Activated CD4-positive, alpha-beta T cell treated with anti-CD3 and anti-CD28 coated beads for 36 hours (primary cell): ENCODE data around the gene PAK5. TPM values are rescaled to one million over a fixed set of nuclear protein-coding genes. Genes with fewer than 3 reads are reported as not detected.
"Not testable (repeated sequence)": the region's sequence is repeated elsewhere in the genome, so short reads cannot be mapped to it uniquely, and the experiment has no call there.

Experiments used
- ATAC-seq: fragments of 200-7000 bp; cut with Tn5 transposase; one replicate; pipeline ENCODE4 v1.10.0; 2021; ENCODE audit warnings: mild to moderate bottlenecking, moderate library complexity
- CTCF ChIA-PET: fragments of 350-600 bp; sonication (Branson Sonifier 250); formaldehyde crosslinking; loops from one replicate; lab custom pipeline; 2021; ENCODE audit warnings: antibody characterized with exemption; lab: Charles Lee
- POLR2A ChIA-PET: fragments of 350-600 bp; sonication (Branson Sonifier 250); formaldehyde crosslinking; loops from one replicate; lab custom pipeline; 2021; ENCODE audit warnings: antibody characterized with exemption, inconsistent platforms; lab: Charles Lee
- DNase-seq: peaks from one replicate; pipeline ENCODE4 v3.0.0-alpha.2; 2020
- H3K27ac Mint-ChIP-seq: one replicate; pipeline ENCODE4 v1.8.0; 2021; ENCODE audit warnings: mixed read lengths
- H3K27me3 Mint-ChIP-seq: one replicate; pipeline ENCODE4 v1.8.0; 2021; ENCODE audit warnings: mixed read lengths
- H3K36me3 Mint-ChIP-seq: one replicate; pipeline ENCODE4 v1.8.0; 2021; ENCODE audit warnings: low read depth, mixed read lengths
- H3K4me1 Mint-ChIP-seq: one replicate; pipeline ENCODE4 v1.8.0; 2021; ENCODE audit warnings: mixed read lengths
- H3K4me3 Mint-ChIP-seq: one replicate; pipeline ENCODE4 v1.8.0; 2021; ENCODE audit warnings: mild to moderate bottlenecking, moderate library complexity, mixed read lengths
- H3K9me3 Mint-ChIP-seq: one replicate; pipeline ENCODE4 v1.8.0; 2021; ENCODE audit warnings: low read depth, mixed read lengths
- intact Hi-C, 2 experiments: fragments of 100-400 bp; cut with DNase I in 1 of 2; cut with micrococcal nuclease in 1 of 2; formaldehyde crosslinking; loops; one replicate each; pipeline versions ENCODE4 v1.14.2 to v1.15.1; 2022 to 2024; cut with DNase I, micrococcal nuclease
- total RNA-seq, 2 experiments: library from RNA; stranded (reverse); gene quantifications; one replicate each; pipeline ENCODE4 v1.2.3, GENCODE V29; 2021

The PAK5 gene
- total RNA-seq, 2 experiments from 2014 or later = not detected

GRCh38 chr20:9672981-9673380 lies 165.9 kb downstream of the PAK5 start:
- peaks cover 2% of the 10 kb centered on the region for H3K9me3 Mint-ChIP-seq
- no peaks in the 10 kb centered on the region for H3K36me3 Mint-ChIP-seq
- ChIA-PET CTCF (no interaction called here), POLR2A (no interaction called here)
- no peak overlapping the region for H3K4me3 Mint-ChIP-seq
- DNase-seq = no peak
- ATAC-seq = no peak
- H3K27ac Mint-ChIP-seq = no peak overlapping the region
- no peaks in the 10 kb centered on the region for H3K27me3 Mint-ChIP-seq
- intact Hi-C loops = no loop called here
- no peaks in the 10 kb centered on the region for H3K4me1 Mint-ChIP-seq

- H3K4me3 Mint-ChIP-seq = no peak overlapping the region
- intact Hi-C loops = no loop called here
- no peaks in the 10 kb centered on the region for H3K27me3 Mint-ChIP-seq
- H3K36me3 Mint-ChIP-seq = no peaks in the 10 kb centered on the region
- no peak overlapping the region for H3K27ac Mint-ChIP-seq
- no peak for DNase-seq
- ChIA-PET CTCF (no interaction called here), POLR2A (no interaction called here)
- H3K4me1 Mint-ChIP-seq = no peaks in the 10 kb centered on the region
- no peak for ATAC-seq
- H3K9me3 Mint-ChIP-seq = peaks cover 2% of the 10 kb centered on the region
These were observed 166.8 kb downstream of the PAK5 start for GRCh38 chr20:9672027-9672426.

GRCh38 chr20:9668381-9668780 lies 170.5 kb downstream of the PAK5 start:
- Mint-ChIP-seq H3K36me3 (no peaks in the 10 kb centered on the region), H3K4me3 (no peak overlapping the region), H3K27me3 (no peaks in the 10 kb centered on the region), H3K9me3 (peaks cover 2% of the 10 kb centered on the region), H3K4me1 (no peaks in the 10 kb centered on the region), H3K27ac (no peak overlapping the region)
- CTCF ChIA-PET = no interaction called here
- POLR2A ChIA-PET = no interaction called here
- ATAC-seq (no peak), DNase-seq (no peak)
- intact Hi-C loops = no loop called here

- CTCF ChIA-PET = no interaction called here
- Mint-ChIP-seq H3K9me3 (no peaks in the 10 kb centered on the region), H3K27me3 (no peaks in the 10 kb centered on the region)
These were observed 175.5 kb downstream of the PAK5 start for GRCh38 chr20:9663423-9663822.

GRCh38 chr20:9660236-9660868 lies 178.5 kb downstream of the PAK5 start:
- intact Hi-C loops = no loop called here
- POLR2A ChIA-PET = no interaction called here
- CTCF ChIA-PET = no interaction called here
- Mint-ChIP-seq H3K4me3 (no peak overlapping the region), H3K36me3 (no peaks in the 10 kb centered on the region), H3K27ac (no peak overlapping the region), H3K27me3 (no peaks in the 10 kb centered on the region), H3K4me1 (no peaks in the 10 kb centered on the region), H3K9me3 (no peaks in the 10 kb centered on the region)
- DNase-seq (peak; percentile 18), ATAC-seq (no peak)

More at GRCh38 chr20:9663423-9663822, 175.5 kb downstream of the PAK5 start:
- Mint-ChIP-seq H3K4me1 (no peaks in the 10 kb centered on the region), H3K36me3 (no peaks in the 10 kb centered on the region), H3K4me3 (no peak overlapping the region), H3K27ac (no peak overlapping the region)
- ATAC-seq = no peak
- intact Hi-C loops = no loop called here
- DNase-seq = no peak
- POLR2A ChIA-PET = no interaction called here

GRCh38 chr20:9647741-9648140 lies 191.1 kb downstream of the PAK5 start:
- ChIA-PET CTCF (interaction anchor here (0.9 kb wide), 1 partner anchor 31 kb away, joined by 3 read pairs; no protein-coding TSS in a partner anchor), POLR2A (no interaction called here)
- no peak for ATAC-seq
- H3K27me3 Mint-ChIP-seq = no peaks in the 10 kb centered on the region
- H3K27ac Mint-ChIP-seq = no peak overlapping the region
- H3K9me3 Mint-ChIP-seq = no peaks in the 10 kb centered on the region
- H3K36me3 Mint-ChIP-seq = no peaks in the 10 kb centered on the region
- intact Hi-C loops = no loop called here
- H3K4me1 Mint-ChIP-seq = no peaks in the 10 kb centered on the region
- no peak overlapping the region for H3K4me3 Mint-ChIP-seq
- no peak for DNase-seq

- Mint-ChIP-seq H3K36me3 (no peaks in the 10 kb centered on the region), H3K9me3 (no peaks in the 10 kb centered on the region), H3K27me3 (no peaks in the 10 kb centered on the region), H3K4me1 (no peaks in the 10 kb centered on the region), H3K27ac (no peak overlapping the region), H3K4me3 (no peak overlapping the region)
- intact Hi-C loops = no loop called here
- no peak for DNase-seq
- ATAC-seq = no peak
- POLR2A ChIA-PET = no interaction called here
- CTCF ChIA-PET = interaction anchor here (0.6 kb wide), 1 partner anchor 24 kb away, joined by 3 read pairs; no protein-coding TSS in a partner anchor
These were observed 192.5 kb downstream of the PAK5 start for GRCh38 chr20:9646375-9646774.

GRCh38 chr20:9642882-9643281 lies 196.0 kb downstream of the PAK5 start:
- intact Hi-C loops = no loop called here
- CTCF ChIA-PET = interaction anchor here (0.6 kb wide), 1 partner anchor 235 kb away, joined by 3 read pairs; no protein-coding TSS in a partner anchor
- no peak overlapping the region for H3K27ac Mint-ChIP-seq
- no peak overlapping the region for H3K4me3 Mint-ChIP-seq
- no peaks in the 10 kb centered on the region for H3K27me3 Mint-ChIP-seq
- no peaks in the 10 kb centered on the region for H3K36me3 Mint-ChIP-seq
- DNase-seq (no peak), ATAC-seq (no peak)
- no peaks in the 10 kb centered on the region for H3K9me3 Mint-ChIP-seq
- no peaks in the 10 kb centered on the region for H3K4me1 Mint-ChIP-seq
- POLR2A ChIA-PET = no interaction called here

- H3K9me3 Mint-ChIP-seq, CTCF ChIA-PET, intact Hi-C loops, ATAC-seq, H3K27me3 Mint-ChIP-seq, H3K4me1 Mint-ChIP-seq, H3K36me3 Mint-ChIP-seq, POLR2A ChIA-PET, DNase-seq, H3K4me3 Mint-ChIP-seq, H3K27ac Mint-ChIP-seq: not testable (repeated sequence)
These were observed 197.3 kb downstream of the PAK5 start for GRCh38 chr20:9641499-9642000.

GRCh38 chr20:9637889-9638288 lies 201.0 kb downstream of the PAK5 start:
- intact Hi-C loops = no loop called here
- H3K4me3 Mint-ChIP-seq = no peak overlapping the region
- DNase-seq = no peak
- no peaks in the 10 kb centered on the region for H3K4me1 Mint-ChIP-seq
- no peaks in the 10 kb centered on the region for H3K36me3 Mint-ChIP-seq
- no peak overlapping the region for H3K27ac Mint-ChIP-seq
- ChIA-PET POLR2A (no interaction called here), CTCF (interaction anchor here (1.2 kb wide), 2 partner anchors 19 to 21 kb away, joined by 3 to 6 read pairs; no protein-coding TSS in a partner anchor)
- no peaks in the 10 kb centered on the region for H3K9me3 Mint-ChIP-seq
- H3K27me3 Mint-ChIP-seq = no peaks in the 10 kb centered on the region
- no peak for ATAC-seq

- Mint-ChIP-seq H3K27me3 (no peaks in the 10 kb centered on the region), H3K4me3 (no peak overlapping the region), H3K9me3 (no peaks in the 10 kb centered on the region), H3K4me1 (no peaks in the 10 kb centered on the region), H3K27ac (no peak overlapping the region), H3K36me3 (no peaks in the 10 kb centered on the region)
- POLR2A ChIA-PET = no interaction called here
- DNase-seq (no peak), ATAC-seq (no peak)
- intact Hi-C loops = no loop called here
- CTCF ChIA-PET = interaction anchor here (0.9 to 1.4 kb wide), 2 partner anchors 19 to 49 kb away, joined by 4 to 6 read pairs; no protein-coding TSS in a partner anchor
These were observed 203.1 kb downstream of the PAK5 start for GRCh38 chr20:9635750-9636149.

GRCh38 chr20:9634327-9634726 lies 204.5 kb downstream of the PAK5 start:
- POLR2A ChIA-PET = no interaction called here
- Mint-ChIP-seq H3K27me3 (no peaks in the 10 kb centered on the region), H3K4me3 (no peak overlapping the region), H3K27ac (no peak overlapping the region), H3K9me3 (no peaks in the 10 kb centered on the region), H3K36me3 (no peaks in the 10 kb centered on the region), H3K4me1 (no peaks in the 10 kb centered on the region)
- ATAC-seq (no peak), DNase-seq (no peak)
- CTCF ChIA-PET = no interaction called here
- intact Hi-C loops = no loop called here
